GM19351 (cell line): ENCODE data around the gene BBS2.
A peak's percentile ranks its signal among the peaks of the same experiment; 100 is the strongest.

Experiments used
- ATAC-seq: cut with Tn5 transposase; IDR thresholded peaks from one replicate; pipeline ENCODE4 v1.9.1; 2021; ENCODE audit warnings: mild to moderate bottlenecking, moderate library complexity; ENCODE audit not compliant: unreplicated experiment

BBS2 gene

GRCh38 chr16:56519459-56520250 is at the start of gene BBS2:
BBS2 (minus strand) TSS chr16:56520024; CDS start chr16:56519862, 162 bp downstream.
- peak; percentile 82 for ATAC-seq

DNA sequence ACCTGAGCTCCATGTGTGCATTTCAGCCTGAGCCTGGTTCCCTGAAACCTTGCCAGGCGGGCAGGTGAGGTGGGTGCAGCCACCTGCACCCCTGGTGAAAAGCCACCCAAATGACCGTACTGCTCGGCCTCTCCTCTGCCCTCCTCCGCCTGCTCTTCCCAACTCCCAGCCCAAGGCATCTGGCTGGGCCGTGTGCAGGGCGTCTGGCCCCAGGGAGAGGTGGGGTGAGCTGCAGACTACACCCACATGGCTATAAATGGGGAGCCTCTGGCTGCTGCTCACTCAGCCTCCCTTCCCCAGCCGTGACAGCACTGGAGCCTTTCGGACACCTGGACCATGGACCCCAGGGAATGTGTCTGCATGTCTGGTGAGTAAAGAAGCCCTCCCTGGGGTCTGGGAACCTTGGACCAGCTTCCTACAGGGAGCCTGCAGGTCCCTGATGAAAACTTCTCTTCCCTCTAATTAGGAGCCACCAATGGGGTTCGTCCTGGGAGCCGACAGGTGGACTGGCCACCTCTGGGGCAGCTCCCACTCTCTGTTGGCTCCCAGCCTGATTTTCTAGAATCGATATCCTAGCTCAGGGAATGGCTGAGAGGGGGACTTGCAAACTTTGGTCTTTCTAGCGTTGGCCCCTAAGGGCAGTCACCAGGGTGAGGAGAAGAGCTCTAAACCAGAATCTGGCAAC is 45.1 kb upstream of the BBS2 start, which contains the start of gene MT4:
MT4 (plus strand) TSS at position 281 of the 685 bp plus-strand sequence; CDS start at position 337, 56 bp downstream.
- no peak for ATAC-seq

GRCh38 chr16:56561126-56561525 is 41.3 kb upstream of the BBS2 start:
- no peak for ATAC-seq

DNA sequence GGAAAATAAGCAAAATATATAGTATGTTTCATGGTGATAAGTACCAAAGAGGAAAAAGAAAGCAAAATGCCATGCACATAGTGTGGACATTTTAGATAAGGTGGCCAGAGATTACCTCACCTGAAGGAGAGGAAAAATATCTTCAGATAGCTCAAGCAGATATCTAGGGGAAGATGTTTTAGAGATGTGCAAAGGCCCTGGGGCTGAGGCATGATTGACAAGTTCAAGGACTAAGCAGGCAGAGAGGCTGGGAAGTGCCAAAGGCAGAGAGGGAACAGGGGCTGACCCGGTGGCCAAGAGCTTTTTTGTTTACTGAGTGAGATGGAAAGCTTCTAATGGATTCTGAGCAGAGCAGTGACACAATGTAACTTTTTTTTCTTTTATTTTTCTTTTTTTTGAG is 40.6 kb upstream of the BBS2 start:
- no peak for ATAC-seq

- no peak for ATAC-seq
Observed at GRCh38 chr16:56559109-56559508, 39.3 kb upstream of the BBS2 start.

DNA sequence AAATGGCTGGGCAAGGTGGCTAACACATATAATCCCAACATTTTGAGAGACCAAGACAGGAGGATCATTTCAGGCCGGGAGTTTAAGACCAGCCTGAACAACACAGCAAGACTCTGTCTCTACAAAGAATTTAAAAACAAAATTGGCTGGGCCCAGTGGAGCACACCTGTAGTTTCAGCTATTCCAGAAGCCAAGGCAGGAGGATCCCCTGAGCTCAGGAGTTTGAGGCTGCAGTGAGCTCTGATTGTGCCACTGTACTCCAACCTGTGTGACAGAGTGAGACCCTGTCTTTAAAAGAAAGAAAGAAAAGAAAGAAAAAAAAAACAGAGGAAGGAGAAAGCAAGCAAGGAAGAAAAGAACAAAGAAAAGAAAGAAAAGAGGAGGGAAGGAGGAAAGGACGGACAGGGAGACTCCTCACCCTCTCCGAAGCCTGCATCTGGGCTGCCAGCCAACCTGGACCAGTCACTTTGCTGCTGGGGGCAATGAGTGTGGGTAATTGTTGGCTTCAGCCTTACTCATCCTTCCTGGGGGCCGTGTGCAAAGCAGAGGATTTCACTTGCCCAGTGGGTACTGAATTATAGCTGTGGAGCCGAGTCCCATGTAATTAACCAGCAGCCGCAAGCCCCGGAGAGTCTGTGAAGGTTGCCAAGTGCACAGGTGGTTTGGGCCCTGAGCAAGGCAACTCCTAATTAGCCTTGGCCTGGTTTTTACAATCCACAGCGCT is 38.4 kb upstream of the BBS2 start:
- no peak for ATAC-seq

- ATAC-seq, result no peak
Observed at GRCh38 chr16:56554441-56554840, 34.6 kb upstream of the BBS2 start.

DNA sequence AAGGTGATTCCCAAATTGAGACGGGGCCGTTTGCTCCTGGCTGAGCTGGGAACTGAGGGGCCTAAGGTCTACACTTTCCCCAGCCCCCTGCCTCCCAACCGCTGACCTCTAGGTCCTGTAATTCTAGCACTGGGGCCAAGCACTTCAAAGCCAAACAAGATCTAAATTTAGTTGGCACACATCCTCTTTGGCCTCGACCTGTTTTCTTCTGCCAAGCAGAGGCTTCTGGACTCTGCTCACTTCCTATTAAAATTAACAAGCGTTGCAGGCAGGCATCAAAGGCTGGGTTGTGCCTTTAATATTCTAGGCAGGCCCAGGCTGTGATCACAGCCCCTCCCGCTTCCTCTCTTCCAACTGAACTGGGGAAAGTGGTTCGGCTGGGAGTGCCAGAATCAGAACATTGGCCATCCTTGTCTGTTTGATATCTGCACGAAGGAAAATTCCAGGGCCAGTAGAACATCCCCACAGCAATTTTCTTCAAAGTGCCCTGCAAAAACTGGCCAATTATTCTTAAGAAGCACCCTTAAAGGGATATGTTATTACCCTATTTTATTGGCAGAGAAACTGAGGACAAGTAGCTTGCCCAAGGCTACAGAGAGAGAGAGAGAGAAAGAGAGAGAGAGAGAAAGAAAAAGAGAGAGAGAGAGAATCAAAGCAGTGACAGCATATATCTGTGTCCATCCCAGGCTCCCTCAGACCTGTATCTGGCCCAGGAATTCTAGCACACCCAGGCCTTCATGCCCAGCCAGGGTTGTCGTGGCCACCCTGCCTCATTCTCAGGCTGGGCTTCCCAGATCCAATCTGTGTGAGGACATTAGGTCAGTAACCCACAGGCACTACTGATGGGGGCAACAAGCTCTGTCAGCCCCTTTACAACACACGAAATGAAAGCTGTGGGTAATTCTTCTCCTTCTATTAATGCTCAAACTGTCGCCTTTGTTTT is 32.2 kb upstream of the BBS2 start:
- ATAC-seq, result no peak

- no peak for ATAC-seq
Observed at GRCh38 chr16:56549744-56550385, 30.0 kb upstream of the BBS2 start.

GRCh38 chr16:56549161-56549560 is 29.3 kb upstream of the BBS2 start:
- ATAC-seq, result no peak

GRCh38 chr16:56547949-56548567 is 28.2 kb upstream of the BBS2 start:
- no peak for ATAC-seq

- no peak for ATAC-seq
Observed at GRCh38 chr16:56547120-56547948, 27.5 kb upstream of the BBS2 start.

- ATAC-seq, result no peak
Observed at GRCh38 chr16:56542039-56542438, 22.2 kb upstream of the BBS2 start.

- ATAC-seq, result no peak
Observed at GRCh38 chr16:56539656-56540055, 19.8 kb upstream of the BBS2 start.

DNA sequence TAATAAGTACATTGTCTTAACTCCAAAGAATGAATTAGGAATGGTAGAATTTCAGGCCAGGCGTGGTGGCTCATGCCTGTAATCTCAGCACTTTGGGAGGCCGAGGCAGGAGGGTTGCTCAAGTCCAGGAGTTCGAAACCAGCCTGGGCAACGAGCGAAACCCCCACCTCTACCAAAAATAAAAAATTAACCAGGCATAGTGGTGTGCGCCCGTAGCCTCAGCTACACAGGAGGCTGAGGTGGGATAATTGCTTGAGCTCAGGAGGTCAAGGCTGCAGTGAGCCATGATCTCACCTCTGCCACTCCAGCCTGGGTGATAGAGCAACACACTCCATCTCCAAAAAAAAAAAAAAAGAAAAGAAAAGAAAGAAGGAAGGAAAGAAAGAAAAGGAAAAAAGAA is 18.5 kb upstream of the BBS2 start:
- ATAC-seq, result no peak

DNA sequence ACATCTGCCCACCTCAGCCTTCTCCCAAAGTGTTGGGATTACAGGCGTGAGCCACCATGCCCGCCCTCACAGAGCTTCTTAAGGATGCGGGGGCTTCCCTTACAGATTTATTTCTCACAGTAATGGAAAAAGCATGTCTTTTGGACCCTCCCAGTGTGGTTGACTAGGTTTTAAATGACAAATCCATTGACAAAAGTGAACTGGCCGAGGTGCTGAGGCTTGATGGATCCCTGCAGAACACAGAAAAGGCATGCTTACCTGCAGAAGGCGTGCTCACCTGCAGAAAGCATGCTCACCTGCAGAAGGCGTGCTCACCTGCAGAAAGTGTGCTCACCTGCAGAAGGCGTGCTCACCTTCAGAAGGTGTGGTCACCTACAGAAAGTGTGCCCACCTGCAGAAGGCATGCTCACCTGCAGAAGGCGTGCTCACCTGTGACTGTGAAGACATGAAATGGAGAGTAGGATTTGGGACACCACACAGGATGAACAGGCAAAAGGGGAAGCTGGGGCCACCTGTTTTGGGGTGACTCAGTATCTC is 15.1 kb upstream of the BBS2 start:
- ATAC-seq, result no peak

DNA sequence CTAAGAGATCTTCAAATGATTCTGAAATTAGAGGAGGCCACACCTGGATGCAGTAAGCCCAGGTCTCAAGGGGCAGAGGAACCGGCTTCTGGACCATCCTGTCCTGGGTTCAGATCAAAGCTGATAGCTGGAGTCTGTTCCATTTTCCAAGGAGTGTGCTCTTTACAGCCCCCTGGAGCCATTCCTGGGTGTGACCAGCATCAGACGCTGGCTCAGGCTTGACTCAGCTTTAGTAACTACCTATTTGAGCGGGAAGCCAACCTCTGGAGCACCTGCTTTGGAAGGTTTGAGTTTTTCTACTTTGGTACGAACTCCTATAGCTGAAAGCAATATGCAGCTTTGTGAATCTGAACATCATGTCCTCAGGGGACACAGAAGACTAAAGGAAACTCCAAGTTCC is 12.9 kb upstream of the BBS2 start:
- no peak for ATAC-seq

DNA sequence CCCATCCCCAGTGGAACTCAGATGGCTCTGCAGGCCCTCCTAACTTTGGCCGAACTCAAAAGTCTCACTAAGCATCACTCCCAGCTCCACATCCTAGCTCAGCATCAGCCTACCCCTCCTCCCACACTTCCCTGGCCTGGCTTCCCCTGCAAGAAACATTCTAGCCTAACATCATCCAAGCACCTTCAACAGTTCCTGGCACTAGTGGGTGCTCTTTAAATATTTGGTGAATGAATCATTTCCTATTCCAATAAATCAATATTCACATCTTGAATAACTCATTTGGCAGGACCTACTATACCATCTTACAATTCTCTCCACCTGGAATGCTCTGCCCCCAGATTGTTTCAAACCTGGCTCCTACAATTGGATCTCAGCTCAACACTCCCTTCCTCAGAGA is 11.0 kb upstream of the BBS2 start:
- no peak for ATAC-seq
